WTC11 (cell line): ENCODE measurements around the gene IGFBPL1. TPM values are rescaled to one million over a fixed set of nuclear protein-coding genes. Genes with fewer than 3 reads are reported as not detected.

Experiments
- ATAC-seq: fragments of 200-7000 bp; cut with Tn5 transposase; 2 replicates; pipeline ENCODE4 v1.10.0; 2021; ENCODE audit warnings: mild to moderate bottlenecking, moderate library complexity
- CTCF ChIA-PET: fragments of 300-600 bp; sonication (Branson Sonifier 250); formaldehyde crosslinking; loops from one replicate; lab custom pipeline; 2021; ENCODE audit warnings: antibody characterized with exemption; lab: Charles Lee
- POLR2A ChIA-PET: fragments of 350-600 bp; sonication (Branson Sonifier 250); formaldehyde crosslinking; loops from one replicate; lab custom pipeline; 2021; ENCODE audit warnings: antibody characterized with exemption; lab: Charles Lee
- DNase-seq: peaks from one replicate; pipeline ENCODE4 v3.0.0; 2021; ENCODE audit warnings: low spot score
- H3K27ac Mint-ChIP-seq: 2 replicates; pipeline ENCODE4 v1.8.0; 2021; ENCODE audit warnings: mixed read lengths
- H3K27me3 Mint-ChIP-seq: 2 replicates; pipeline ENCODE4 v1.8.0; 2021; ENCODE audit warnings: low read depth, mild to moderate bottlenecking, moderate library complexity, mixed read lengths
- H3K36me3 Mint-ChIP-seq: 2 replicates; pipeline ENCODE4 v1.8.0; 2021; ENCODE audit warnings: mixed read lengths
- H3K4me1 Mint-ChIP-seq: 2 replicates; pipeline ENCODE4 v1.8.0; 2022; ENCODE audit warnings: mixed read lengths
- H3K4me3 Mint-ChIP-seq: 2 replicates; pipeline ENCODE4 v1.8.0; 2021; ENCODE audit warnings: mild to moderate bottlenecking, moderate library complexity, mixed read lengths
- H3K9me3 Mint-ChIP-seq: 2 replicates; pipeline ENCODE4 v1.8.0; 2021; ENCODE audit warnings: mixed read lengths
- ATF1 ChIP-seq: sonication (generic); formaldehyde crosslinking; IDR thresholded peaks from 2 replicates; pipeline ENCODE4 v1.8.1; 2023; ENCODE audit warnings: mild to moderate bottlenecking, moderate library complexity, missing genetic modification reagents
- CBFB ChIP-seq: sonication (generic); formaldehyde crosslinking; IDR thresholded peaks from 2 replicates; pipeline ENCODE4 v1.8.1; 2022; ENCODE audit warnings: mild to moderate bottlenecking, low read depth, missing genetic modification reagents
- FOXJ3 ChIP-seq: sonication (generic); formaldehyde crosslinking; IDR thresholded peaks from 2 replicates; pipeline ENCODE4 v1.9.0; 2021; ENCODE audit warnings: missing genetic modification reagents, mild to moderate bottlenecking, borderline replicate concordance
- FOXP1 ChIP-seq: sonication (generic); formaldehyde crosslinking; IDR thresholded peaks from 2 replicates; pipeline ENCODE4 v1.8.0; 2022; ENCODE audit warnings: missing genetic modification reagents, mild to moderate bottlenecking, moderate library complexity, borderline replicate concordance
- JAZF1 ChIP-seq: fragments of 250-450 bp; sonication (Bioruptor Pico); IDR thresholded peaks from 2 replicates; pipeline ENCODE4 v1.9.0; 2021; ENCODE audit warnings: moderate library complexity, mild to moderate bottlenecking, inconsistent platforms
- OVOL2 ChIP-seq: fragments of 250-450 bp; sonication (Bioruptor Pico); IDR thresholded peaks from 2 replicates; pipeline ENCODE4 v1.9.0; 2021; ENCODE audit warnings: mild to moderate bottlenecking, borderline replicate concordance
- PREB ChIP-seq: sonication (generic); formaldehyde crosslinking; IDR thresholded peaks from 2 replicates; pipeline ENCODE4 v1.8.1; 2022; ENCODE audit warnings: mild to moderate bottlenecking, missing genetic modification reagents, moderate library complexity, borderline replicate concordance
- ZNF263 ChIP-seq: sonication (generic); formaldehyde crosslinking; IDR thresholded peaks from 2 replicates; pipeline ENCODE4 v1.8.1; 2022; ENCODE audit warnings: low read depth, mild to moderate bottlenecking, moderate library complexity, missing genetic modification reagents
- total RNA-seq: library from RNA; stranded (reverse); gene quantifications from 3 replicates; pipeline ENCODE4 v1.2.3, GENCODE V29; 2021
- TF ChIP-seq, protein P1 (sequence below): sonication (generic); formaldehyde crosslinking; IDR thresholded peaks from 2 replicates; pipeline ENCODE4 v1.8.1; 2022; ENCODE audit warnings: low read depth, missing genetic modification reagents, borderline replicate concordance
- TF ChIP-seq, protein P2 (sequence below): fragments of 250-450 bp; sonication (Bioruptor Pico); IDR thresholded peaks from 2 replicates; pipeline ENCODE4 v1.9.0; 2021; ENCODE audit warnings: mild to moderate bottlenecking
- TF ChIP-seq, protein P3 (sequence below): fragments of 250-450 bp; sonication (Bioruptor Pico); IDR thresholded peaks from 2 replicates; pipeline ENCODE4 v1.9.0; 2021; ENCODE audit warnings: mild to moderate bottlenecking, borderline replicate concordance
- TF ChIP-seq, protein P4 (sequence below): fragments of 250-450 bp; sonication (Bioruptor Pico); conservative IDR thresholded peaks from 2 replicates; pipeline ENCODE4 v1.9.0; 2021; ENCODE audit warnings: mild to moderate bottlenecking

IGFBPL1 gene
- total RNA-seq, 1 experiment from 2014 or later = 36.7 TPM

DNA sequence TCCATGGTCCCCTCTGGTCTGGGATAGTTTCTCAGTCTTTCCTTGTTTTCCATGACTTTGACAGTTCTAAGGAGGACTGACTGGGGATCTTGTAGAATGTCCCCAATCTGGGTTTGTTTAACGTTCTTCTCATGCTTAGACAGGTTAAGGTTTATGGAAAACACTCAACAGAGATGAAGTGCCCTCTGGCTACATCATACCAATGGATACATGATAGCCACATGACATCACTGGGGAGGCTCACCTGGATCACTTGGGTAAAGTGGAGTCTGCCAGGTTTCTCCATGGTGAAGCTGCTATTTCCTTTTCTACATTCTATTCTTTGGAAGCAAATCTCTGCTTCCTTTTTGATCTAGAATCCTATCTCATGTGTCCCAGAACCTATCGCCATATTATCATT lies 55.5 kb downstream of the IGFBPL1 start (continued):
- TF ChIP-seq, protein P1, sequence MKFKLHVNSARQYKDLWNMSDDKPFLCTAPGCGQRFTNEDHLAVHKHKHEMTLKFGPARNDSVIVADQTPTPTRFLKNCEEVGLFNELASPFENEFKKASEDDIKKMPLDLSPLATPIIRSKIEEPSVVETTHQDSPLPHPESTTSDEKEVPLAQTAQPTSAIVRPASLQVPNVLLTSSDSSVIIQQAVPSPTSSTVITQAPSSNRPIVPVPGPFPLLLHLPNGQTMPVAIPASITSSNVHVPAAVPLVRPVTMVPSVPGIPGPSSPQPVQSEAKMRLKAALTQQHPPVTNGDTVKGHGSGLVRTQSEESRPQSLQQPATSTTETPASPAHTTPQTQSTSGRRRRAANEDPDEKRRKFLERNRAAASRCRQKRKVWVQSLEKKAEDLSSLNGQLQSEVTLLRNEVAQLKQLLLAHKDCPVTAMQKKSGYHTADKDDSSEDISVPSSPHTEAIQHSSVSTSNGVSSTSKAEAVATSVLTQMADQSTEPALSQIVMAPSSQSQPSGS (CRISPR knock-in tag) = no peak
- TF ChIP-seq, protein P2, sequence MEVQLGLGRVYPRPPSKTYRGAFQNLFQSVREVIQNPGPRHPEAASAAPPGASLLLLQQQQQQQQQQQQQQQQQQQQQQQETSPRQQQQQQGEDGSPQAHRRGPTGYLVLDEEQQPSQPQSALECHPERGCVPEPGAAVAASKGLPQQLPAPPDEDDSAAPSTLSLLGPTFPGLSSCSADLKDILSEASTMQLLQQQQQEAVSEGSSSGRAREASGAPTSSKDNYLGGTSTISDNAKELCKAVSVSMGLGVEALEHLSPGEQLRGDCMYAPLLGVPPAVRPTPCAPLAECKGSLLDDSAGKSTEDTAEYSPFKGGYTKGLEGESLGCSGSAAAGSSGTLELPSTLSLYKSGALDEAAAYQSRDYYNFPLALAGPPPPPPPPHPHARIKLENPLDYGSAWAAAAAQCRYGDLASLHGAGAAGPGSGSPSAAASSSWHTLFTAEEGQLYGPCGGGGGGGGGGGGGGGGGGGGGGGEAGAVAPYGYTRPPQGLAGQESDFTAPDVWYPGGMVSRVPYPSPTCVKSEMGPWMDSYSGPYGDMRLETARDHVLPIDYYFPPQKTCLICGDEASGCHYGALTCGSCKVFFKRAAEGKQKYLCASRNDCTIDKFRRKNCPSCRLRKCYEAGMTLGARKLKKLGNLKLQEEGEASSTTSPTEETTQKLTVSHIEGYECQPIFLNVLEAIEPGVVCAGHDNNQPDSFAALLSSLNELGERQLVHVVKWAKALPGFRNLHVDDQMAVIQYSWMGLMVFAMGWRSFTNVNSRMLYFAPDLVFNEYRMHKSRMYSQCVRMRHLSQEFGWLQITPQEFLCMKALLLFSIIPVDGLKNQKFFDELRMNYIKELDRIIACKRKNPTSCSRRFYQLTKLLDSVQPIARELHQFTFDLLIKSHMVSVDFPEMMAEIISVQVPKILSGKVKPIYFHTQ (CRISPR knock-in tag) = no peak
- no peak for TF ChIP-seq PREB
- TF ChIP-seq JAZF1 = no peak
- no peak for TF ChIP-seq CBFB
- TF ChIP-seq, protein P3, sequence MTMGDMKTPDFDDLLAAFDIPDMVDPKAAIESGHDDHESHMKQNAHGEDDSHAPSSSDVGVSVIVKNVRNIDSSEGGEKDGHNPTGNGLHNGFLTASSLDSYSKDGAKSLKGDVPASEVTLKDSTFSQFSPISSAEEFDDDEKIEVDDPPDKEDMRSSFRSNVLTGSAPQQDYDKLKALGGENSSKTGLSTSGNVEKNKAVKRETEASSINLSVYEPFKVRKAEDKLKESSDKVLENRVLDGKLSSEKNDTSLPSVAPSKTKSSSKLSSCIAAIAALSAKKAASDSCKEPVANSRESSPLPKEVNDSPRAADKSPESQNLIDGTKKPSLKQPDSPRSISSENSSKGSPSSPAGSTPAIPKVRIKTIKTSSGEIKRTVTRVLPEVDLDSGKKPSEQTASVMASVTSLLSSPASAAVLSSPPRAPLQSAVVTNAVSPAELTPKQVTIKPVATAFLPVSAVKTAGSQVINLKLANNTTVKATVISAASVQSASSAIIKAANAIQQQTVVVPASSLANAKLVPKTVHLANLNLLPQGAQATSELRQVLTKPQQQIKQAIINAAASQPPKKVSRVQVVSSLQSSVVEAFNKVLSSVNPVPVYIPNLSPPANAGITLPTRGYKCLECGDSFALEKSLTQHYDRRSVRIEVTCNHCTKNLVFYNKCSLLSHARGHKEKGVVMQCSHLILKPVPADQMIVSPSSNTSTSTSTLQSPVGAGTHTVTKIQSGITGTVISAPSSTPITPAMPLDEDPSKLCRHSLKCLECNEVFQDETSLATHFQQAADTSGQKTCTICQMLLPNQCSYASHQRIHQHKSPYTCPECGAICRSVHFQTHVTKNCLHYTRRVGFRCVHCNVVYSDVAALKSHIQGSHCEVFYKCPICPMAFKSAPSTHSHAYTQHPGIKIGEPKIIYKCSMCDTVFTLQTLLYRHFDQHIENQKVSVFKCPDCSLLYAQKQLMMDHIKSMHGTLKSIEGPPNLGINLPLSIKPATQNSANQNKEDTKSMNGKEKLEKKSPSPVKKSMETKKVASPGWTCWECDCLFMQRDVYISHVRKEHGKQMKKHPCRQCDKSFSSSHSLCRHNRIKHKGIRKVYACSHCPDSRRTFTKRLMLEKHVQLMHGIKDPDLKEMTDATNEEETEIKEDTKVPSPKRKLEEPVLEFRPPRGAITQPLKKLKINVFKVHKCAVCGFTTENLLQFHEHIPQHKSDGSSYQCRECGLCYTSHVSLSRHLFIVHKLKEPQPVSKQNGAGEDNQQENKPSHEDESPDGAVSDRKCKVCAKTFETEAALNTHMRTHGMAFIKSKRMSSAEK = no peak
- TF ChIP-seq, protein P4, sequence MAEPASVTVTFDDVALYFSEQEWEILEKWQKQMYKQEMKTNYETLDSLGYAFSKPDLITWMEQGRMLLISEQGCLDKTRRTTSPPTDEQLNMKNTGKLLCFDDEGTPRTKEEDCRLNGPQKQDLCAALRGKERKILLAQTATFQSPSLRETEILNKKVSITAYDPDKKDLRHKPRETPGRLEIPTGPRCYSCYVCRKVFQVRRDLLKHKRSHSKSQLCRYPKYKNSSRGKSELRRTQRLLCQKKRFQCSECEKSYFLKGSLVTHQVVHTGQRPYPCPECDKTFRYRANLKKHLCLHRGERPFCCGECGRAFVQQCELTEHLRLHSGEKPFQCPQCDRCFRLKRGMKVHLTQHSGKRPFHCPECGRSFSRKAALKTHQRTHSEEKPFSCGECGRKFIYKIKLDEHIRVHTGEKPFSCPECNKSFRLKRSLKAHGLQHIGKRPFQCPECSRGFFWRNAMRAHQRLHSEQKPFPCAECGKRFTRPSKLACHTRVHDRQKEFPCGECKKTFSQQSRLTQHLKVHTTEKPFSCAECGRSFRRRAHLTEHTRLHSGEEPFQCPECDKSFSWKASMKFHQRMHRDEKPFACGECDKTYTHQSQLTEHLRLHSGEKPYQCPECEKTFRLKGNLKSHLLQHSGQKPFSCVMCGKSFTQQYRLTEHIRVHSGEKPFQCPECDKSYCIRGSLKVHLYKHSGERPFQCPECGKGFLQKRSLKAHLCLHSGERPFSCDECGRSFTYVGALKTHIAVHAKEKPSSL (CRISPR knock-in tag) = no peak

- no peaks in the 10 kb centered on the region for H3K9me3 Mint-ChIP-seq
- DNase-seq = no peak
- peaks cover 41% of the 10 kb centered on the region for H3K27me3 Mint-ChIP-seq
- POLR2A ChIA-PET = interaction anchor here (0.7 kb wide), 1 partner anchor 698 kb away, joined by 4 read pairs; no protein-coding TSS in a partner anchor
- H3K36me3 Mint-ChIP-seq = no peaks in the 10 kb centered on the region
- no peak overlapping the region for H3K27ac Mint-ChIP-seq
- CTCF ChIA-PET = interaction anchor here (1.2 kb wide), 1 partner anchor 455 kb away, joined by 6 read pairs; no protein-coding TSS in a partner anchor
- peaks cover 6% of the 10 kb centered on the region for H3K4me1 Mint-ChIP-seq
- H3K4me3 Mint-ChIP-seq = no peak overlapping the region
- no peak for TF ChIP-seq FOXP1 (CRISPR knock-in tag)
- no peak for ATAC-seq
These were observed 56.4 kb downstream of the IGFBPL1 start for GRCh38 chr9:38367898-38368297.

GRCh38 chr9:38363589-38363925 lies 60.7 kb downstream of the IGFBPL1 start:
- TF ChIP-seq OVOL2 (CRISPR knock-in tag) (no peak), ZNF263 (CRISPR knock-in tag) (no peak), FOXJ3 (CRISPR knock-in tag) (no peak), ATF1 (CRISPR knock-in tag) (no peak), JAZF1 (no peak)
- H3K4me1 Mint-ChIP-seq = no peaks in the 10 kb centered on the region
- CTCF ChIA-PET = interaction anchor here (2.0 kb wide), 1 partner anchor 450 kb away, joined by 9 read pairs; no protein-coding TSS in a partner anchor
- no peak overlapping the region for H3K4me3 Mint-ChIP-seq
- H3K9me3 Mint-ChIP-seq = no peaks in the 10 kb centered on the region
- no peaks in the 10 kb centered on the region for H3K36me3 Mint-ChIP-seq
- no peak for DNase-seq
- H3K27me3 Mint-ChIP-seq = peaks cover 2% of the 10 kb centered on the region
- no peak overlapping the region for H3K27ac Mint-ChIP-seq
- no peak for ATAC-seq
- POLR2A ChIA-PET = no interaction called here
